Calu3 (cell line): Measurements from ENCODE around the gene SLFN11. TPM values are rescaled to one million over a fixed set of nuclear protein-coding genes. Genes with fewer than 3 reads are reported as not detected.
A peak's percentile ranks its signal among the peaks of the same experiment; 100 is the strongest.
"Not testable (repeated sequence)": the region's sequence is repeated elsewhere in the genome, so short reads cannot be mapped to it uniquely, and the experiment has no call there.

Experiments
- BruUV-seq: library from RNA; stranded (reverse); fragments of 400-500 nt; replicated peaks from 2 replicates; lab custom pipeline; 2021; lab: Mats Ljungman, UMichigan
- CTCF ChIA-PET: fragments of 300-600 bp; sonication (Branson Sonifier 250); formaldehyde crosslinking; loops from one replicate; lab custom pipeline; 2022; ENCODE audit warnings: antibody characterized with exemption; lab: Charles Lee
- DNase-seq: peaks from one replicate; pipeline ENCODE4 v3.0.0; 2022
- H3K27ac Mint-ChIP-seq: one replicate; pipeline ENCODE4 v1.8.0; 2022; ENCODE audit warnings: mixed read lengths; ENCODE audit not compliant: unreplicated experiment
- H3K27me3 Mint-ChIP-seq: one replicate; pipeline ENCODE4 v1.8.0; 2022; ENCODE audit warnings: mixed read lengths; ENCODE audit not compliant: unreplicated experiment
- H3K36me3 Mint-ChIP-seq: one replicate; pipeline ENCODE4 v1.8.0; 2022; ENCODE audit warnings: mild to moderate bottlenecking, moderate library complexity, mixed read lengths; ENCODE audit not compliant: insufficient read depth, unreplicated experiment
- H3K4me1 Mint-ChIP-seq: one replicate; pipeline ENCODE4 v1.8.0; 2022; ENCODE audit warnings: mild to moderate bottlenecking, low read depth, mixed read lengths; ENCODE audit not compliant: unreplicated experiment
- H3K4me3 Mint-ChIP-seq: one replicate; pipeline ENCODE4 v1.8.0; 2022; ENCODE audit warnings: mild to moderate bottlenecking, low read depth, moderate library complexity, mixed read lengths; ENCODE audit not compliant: unreplicated experiment
- H3K9me3 Mint-ChIP-seq: one replicate; pipeline ENCODE4 v1.8.0; 2022; ENCODE audit warnings: low read depth, mixed read lengths; ENCODE audit not compliant: unreplicated experiment
- intact Hi-C: fragments of 100-400 bp; cut with micrococcal nuclease; formaldehyde crosslinking; loops from one replicate; pipeline ENCODE4 v1.10.0; 2022; ENCODE audit not compliant: unreplicated experiment
- total RNA-seq: library from RNA; stranded (reverse); gene quantifications from 2 replicates; pipeline ENCODE4 v1.2.3, GENCODE V29; 2022
- TF ChIP-seq, protein P1 (sequence below): fragments of 200-600 bp; IDR thresholded peaks from one replicate; pipeline ENCODE4 v1.8.0; 2022; ENCODE audit warnings: antibody characterized with exemption; ENCODE audit not compliant: unreplicated experiment

SLFN11 gene
- total RNA-seq, 1 experiment from 2014 or later = 38.2 TPM

DNA sequence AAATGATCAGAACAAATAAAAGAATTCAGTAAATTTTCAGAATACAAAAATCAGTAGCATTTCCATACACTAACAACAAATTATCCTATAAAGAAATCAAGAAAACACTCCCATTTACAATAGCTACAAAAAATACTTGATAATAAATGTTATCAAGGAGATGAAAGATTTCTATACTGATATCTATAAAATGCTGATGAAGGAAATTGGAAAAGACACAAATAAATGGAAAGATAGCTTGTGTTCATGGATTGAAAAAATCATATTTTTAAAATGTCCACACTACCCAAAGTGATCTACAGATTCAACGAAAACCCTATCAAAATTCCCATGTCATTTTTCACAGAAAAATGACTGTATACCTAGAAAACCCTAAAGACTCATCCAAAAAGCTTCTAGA is 40.8 kb upstream of the SLFN11 start:
- Mint-ChIP-seq H3K4me1 (peaks cover 12% of the 10 kb centered on the region), H3K27ac (no peak overlapping the region), H3K4me3 (no peak overlapping the region), H3K27me3 (no peaks in the 10 kb centered on the region), H3K9me3 (peaks cover 3% of the 10 kb centered on the region), H3K36me3 (no peaks in the 10 kb centered on the region)
- intact Hi-C loops = no loop called here
- BruUV-seq = no TSS peak
- TF ChIP-seq, protein P1, sequence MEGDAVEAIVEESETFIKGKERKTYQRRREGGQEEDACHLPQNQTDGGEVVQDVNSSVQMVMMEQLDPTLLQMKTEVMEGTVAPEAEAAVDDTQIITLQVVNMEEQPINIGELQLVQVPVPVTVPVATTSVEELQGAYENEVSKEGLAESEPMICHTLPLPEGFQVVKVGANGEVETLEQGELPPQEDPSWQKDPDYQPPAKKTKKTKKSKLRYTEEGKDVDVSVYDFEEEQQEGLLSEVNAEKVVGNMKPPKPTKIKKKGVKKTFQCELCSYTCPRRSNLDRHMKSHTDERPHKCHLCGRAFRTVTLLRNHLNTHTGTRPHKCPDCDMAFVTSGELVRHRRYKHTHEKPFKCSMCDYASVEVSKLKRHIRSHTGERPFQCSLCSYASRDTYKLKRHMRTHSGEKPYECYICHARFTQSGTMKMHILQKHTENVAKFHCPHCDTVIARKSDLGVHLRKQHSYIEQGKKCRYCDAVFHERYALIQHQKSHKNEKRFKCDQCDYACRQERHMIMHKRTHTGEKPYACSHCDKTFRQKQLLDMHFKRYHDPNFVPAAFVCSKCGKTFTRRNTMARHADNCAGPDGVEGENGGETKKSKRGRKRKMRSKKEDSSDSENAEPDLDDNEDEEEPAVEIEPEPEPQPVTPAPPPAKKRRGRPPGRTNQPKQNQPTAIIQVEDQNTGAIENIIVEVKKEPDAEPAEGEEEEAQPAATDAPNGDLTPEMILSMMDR = no peak
- CTCF ChIA-PET = interaction anchor here (0.5 kb wide), 1 partner anchor 1196 kb away, joined by 3 read pairs; no protein-coding TSS in a partner anchor
- no peak for DNase-seq

GRCh38 chr17:35407531-35407930 is 34.1 kb upstream of the SLFN11 start:
- no peak for DNase-seq
- no peaks in the 10 kb centered on the region for H3K27me3 Mint-ChIP-seq
- TF ChIP-seq, protein P1 = no peak
- H3K9me3 Mint-ChIP-seq = no peaks in the 10 kb centered on the region
- H3K36me3 Mint-ChIP-seq = no peaks in the 10 kb centered on the region
- H3K4me1 Mint-ChIP-seq = peaks cover 33% of the 10 kb centered on the region
- H3K4me3 Mint-ChIP-seq = no peak overlapping the region
- H3K27ac Mint-ChIP-seq = no peak overlapping the region
- no TSS peak for BruUV-seq
- CTCF ChIA-PET = no interaction called here
- intact Hi-C loops = no loop called here

- no peaks in the 10 kb centered on the region for H3K9me3 Mint-ChIP-seq
- TF ChIP-seq, protein P1 = no peak
Observed at GRCh38 chr17:35406568-35406967, 33.1 kb upstream of the SLFN11 start.

GRCh38 chr17:35404360-35404759 is 30.9 kb upstream of the SLFN11 start:
- CTCF ChIA-PET = no interaction called here
- peak overlapping the region; percentile 36 for H3K4me3 Mint-ChIP-seq

More at GRCh38 chr17:35406568-35406967, 33.1 kb upstream of the SLFN11 start:
- CTCF ChIA-PET = no interaction called here
- BruUV-seq = no TSS peak
- no peak overlapping the region for H3K27ac Mint-ChIP-seq
- no peak for DNase-seq
- no peaks in the 10 kb centered on the region for H3K27me3 Mint-ChIP-seq
- peaks cover 34% of the 10 kb centered on the region for H3K4me1 Mint-ChIP-seq
- no peaks in the 10 kb centered on the region for H3K36me3 Mint-ChIP-seq
- intact Hi-C loops = no loop called here
- no peak overlapping the region for H3K4me3 Mint-ChIP-seq

DNA sequence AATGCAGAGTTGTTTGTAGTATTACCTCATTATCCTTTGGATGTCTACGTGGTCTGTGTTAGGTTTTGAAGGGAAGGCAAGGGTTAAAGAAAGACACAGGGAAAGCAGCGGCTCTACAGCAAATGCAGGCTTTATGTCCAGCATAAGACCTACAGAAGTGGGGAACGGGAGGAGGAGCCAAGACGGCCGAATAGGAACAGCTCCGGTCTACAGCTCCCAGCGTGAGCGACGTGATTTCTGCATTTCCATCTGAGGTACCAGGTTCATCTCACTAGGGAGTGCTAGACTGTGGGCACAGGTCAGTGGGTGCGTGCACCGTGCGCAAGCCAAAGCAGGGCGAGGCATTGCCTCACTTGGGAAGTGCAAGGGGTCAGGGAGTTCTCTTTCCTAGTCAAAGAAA is 20.4 kb upstream of the SLFN11 start:
- H3K4me3 Mint-ChIP-seq, H3K36me3 Mint-ChIP-seq, intact Hi-C loops, H3K4me1 Mint-ChIP-seq, H3K27me3 Mint-ChIP-seq, H3K9me3 Mint-ChIP-seq, BruUV-seq, H3K27ac Mint-ChIP-seq, CTCF ChIA-PET, DNase-seq: not testable (repeated sequence)

More at GRCh38 chr17:35404360-35404759, 30.9 kb upstream of the SLFN11 start:
- DNase-seq = no peak
- TF ChIP-seq, protein P1 = no peak
- Mint-ChIP-seq H3K27me3 (no peaks in the 10 kb centered on the region), H3K27ac (peak overlapping the region; percentile 92), H3K4me1 (peaks cover 23% of the 10 kb centered on the region), H3K36me3 (no peaks in the 10 kb centered on the region), H3K9me3 (no peaks in the 10 kb centered on the region)
- intact Hi-C loops = no loop called here
- no TSS peak for BruUV-seq
